GM12878 (cell line): ENCODE data around the gene RPL21. TPM values are rescaled to one million over a fixed set of nuclear protein-coding genes. Genes with fewer than 3 reads are reported as not detected.

Experiments used
- ATAC-seq: fragments of 200-7000 bp; cut with Tn5 transposase; 3 replicates; pipeline ENCODE4 v1.9.1; 2020; ENCODE audit warnings: mild to moderate bottlenecking, moderate library complexity
- BruUV-seq: library from RNA; stranded (reverse); fragments of 400-500 nt; replicated peaks from 2 replicates; lab custom pipeline; 2021; lab: Mats Ljungman, UMichigan
- CTCF ChIA-PET: fragments of 300-600 bp; sonication (Branson Sonifier 250); formaldehyde crosslinking; extraction: SDS; loops from one replicate; lab custom pipeline; 2021; ENCODE audit warnings: inconsistent platforms; lab: Yijun Ruan, JAX
- POLR2A ChIA-PET: fragments of 350-600 bp; formaldehyde crosslinking; extraction: SDS; loops from one replicate; lab custom pipeline; 2021; ENCODE audit warnings: inconsistent platforms; lab: Charles Lee
- RAD21 ChIA-PET: fragments of 300-600 bp; sonication (Branson Sonifier 250); formaldehyde crosslinking; loops from one replicate; lab custom pipeline; 2023; ENCODE audit warnings: antibody characterized with exemption; ENCODE audit not compliant: unreplicated experiment; lab: Charles Lee
- SMC1A ChIA-PET: fragments of 300-600 bp; sonication (Branson Sonifier 250); formaldehyde crosslinking; loops from one replicate; lab custom pipeline; 2023; ENCODE audit not compliant: unreplicated experiment, uncharacterized antibody; lab: Charles Lee
- DNase-seq: peaks from one replicate; pipeline ENCODE4 v3.0.0-alpha.2; 2011; ENCODE audit warnings: low read depth, low spot score
- FAIRE-seq: peaks from 3 replicates; lab custom pipeline; 2011; peaks lifted over from hg19 to GRCh38; lab: Jason Lieb, UNC
- H2AFZ ChIP-seq: 2 replicates; pipeline ENCODE4 v1.6.0; 2011; ENCODE audit warnings: low read depth, low read length, control low read depth; ENCODE audit not compliant: control insufficient read depth
- H3K27ac ChIP-seq: 2 replicates; pipeline ENCODE4 v1.5.1; 2011; ENCODE audit warnings: control low read depth; ENCODE audit not compliant: control insufficient read depth, insufficient read depth
- H3K27me3 ChIP-seq, 2 experiments: replicated peaks in 1 of 2; 2 replicates each; pipeline versions ENCODE4 v1.6.0 to v1.6.1; 2011; ENCODE audit warnings: low read length in 1 of 2; ENCODE audit not compliant: control insufficient read depth in 2 of 2, insufficient read depth in 2 of 2
- H3K36me3 ChIP-seq, 2 experiments: 2 replicates each; pipeline ENCODE4 v1.5.1; 2011; ENCODE audit warnings: low read length in 1 of 2; ENCODE audit not compliant: control insufficient read depth in 2 of 2, insufficient read depth in 2 of 2
- H3K4me1 ChIP-seq: 2 replicates; pipeline ENCODE4 v1.6.1; 2011; ENCODE audit warnings: mild to moderate bottlenecking, low read length, moderate library complexity, mixed read lengths; ENCODE audit not compliant: control insufficient read depth, insufficient read depth
- H3K4me2 ChIP-seq: 2 replicates; pipeline ENCODE4 v1.6.0; 2011; ENCODE audit warnings: control low read depth; ENCODE audit not compliant: control insufficient read depth, insufficient read depth
- H3K4me3 ChIP-seq: fragments of 200-600 bp; sonication (generic); 2 replicates; pipeline ENCODE4 v1.5.1; 2016
- H3K79me2 ChIP-seq: 2 replicates; pipeline ENCODE4 v1.6.0; 2011; ENCODE audit warnings: low read length; ENCODE audit not compliant: control insufficient read depth, insufficient read depth
- H3K9ac ChIP-seq: 2 replicates; pipeline ENCODE4 v1.8.0; 2011; ENCODE audit warnings: low read length, control low read depth, mixed read lengths; ENCODE audit not compliant: control insufficient read depth, insufficient read depth
- H3K9me3 ChIP-seq: replicated peaks from 3 replicates; pipeline ENCODE4 v1.5.1; 2011; ENCODE audit warnings: mild to moderate bottlenecking, low read length; ENCODE audit not compliant: control insufficient read depth, insufficient read depth
- H4K20me1 ChIP-seq: 2 replicates; pipeline ENCODE4 v1.6.0; 2011; ENCODE audit not compliant: control insufficient read depth, insufficient read depth
- BCL3 ChIP-seq: IDR thresholded peaks from 2 replicates; pipeline ENCODE4 v1.6.1; 2011; ENCODE audit warnings: borderline replicate concordance, low read depth, mild to moderate bottlenecking, moderate library complexity, low read length; ENCODE audit not compliant: insufficient read depth, poor library complexity, severe bottlenecking
- BCLAF1 ChIP-seq: fragments of 450-650 bp; IDR thresholded peaks from 2 replicates; pipeline ENCODE4 v1.6.1; 2017; ENCODE audit warnings: antibody characterized with exemption, mild to moderate bottlenecking, moderate library complexity
- CREB1 ChIP-seq: IDR thresholded peaks from 2 replicates; pipeline ENCODE4 v1.6.1; 2012; ENCODE audit warnings: low read depth, mild to moderate bottlenecking, inconsistent platforms
- EED ChIP-seq: sonication (generic); IDR thresholded peaks from 2 replicates; pipeline ENCODE4 v1.6.1; 2016; ENCODE audit warnings: antibody characterized with exemption, low read depth
- EGR1 ChIP-seq, 2 experiments: IDR thresholded peaks; 1 replicate in 1 of 2; 2 replicates in 1 of 2; pipeline ENCODE4 v1.6.1; 2011 to 2012; ENCODE audit warnings: low read depth in 2 of 2, low read length in 2 of 2, borderline replicate concordance in 1 of 2, mild to moderate bottlenecking in 1 of 2, moderate library complexity in 1 of 2
- ESRRA ChIP-seq: IDR thresholded peaks from 2 replicates; pipeline ENCODE4 v1.6.1; 2012; ENCODE audit warnings: mild to moderate bottlenecking, low read length, improper control_type of control experiment
- MYC ChIP-seq: IDR thresholded peaks from 2 replicates; pipeline ENCODE4 v1.6.1; 2011; ENCODE audit warnings: mild to moderate bottlenecking, low read length, moderate library complexity, inconsistent platforms; ENCODE audit not compliant: insufficient read depth, insufficient replicate concordance, insufficient read length, severe bottlenecking
- NFXL1 ChIP-seq: fragments of 450-650 bp; IDR thresholded peaks from 2 replicates; pipeline ENCODE4 v1.6.1; 2017; ENCODE audit warnings: antibody characterized with exemption, mild to moderate bottlenecking, borderline replicate concordance
- NR2C2 ChIP-seq: IDR thresholded peaks from 2 replicates; pipeline ENCODE4 v1.6.1; 2011; ENCODE audit warnings: borderline replicate concordance, low read depth; ENCODE audit not compliant: control insufficient read depth, insufficient read length
- PAX8 ChIP-seq: fragments of 450-650 bp; IDR thresholded peaks from 2 replicates; pipeline ENCODE4 v1.6.1; 2017; ENCODE audit warnings: mild to moderate bottlenecking, moderate library complexity
- RB1 ChIP-seq: fragments of 450-650 bp; formaldehyde crosslinking; IDR thresholded peaks from 2 replicates; pipeline ENCODE4 v1.6.1; 2017; ENCODE audit warnings: mild to moderate bottlenecking, borderline replicate concordance
- RELA ChIP-seq: fragments of 450-650 bp; IDR thresholded peaks from 2 replicates; pipeline ENCODE4 v1.8.0; 2014; ENCODE audit warnings: borderline replicate concordance; ENCODE audit not compliant: partially characterized antibody
- SIX5 ChIP-seq: IDR thresholded peaks from 2 replicates; pipeline ENCODE4 v1.6.1; 2011; ENCODE audit warnings: mild to moderate bottlenecking, low read depth, low read length, moderate library complexity; ENCODE audit not compliant: severe bottlenecking
- SUZ12 ChIP-seq: fragments of 200-600 bp; sonication (generic); IDR thresholded peaks from one replicate; pipeline ENCODE4 v1.6.1; 2018; ENCODE audit warnings: antibody characterized with exemption, mild to moderate bottlenecking; ENCODE audit not compliant: unreplicated experiment
- TBL1XR1 ChIP-seq: IDR thresholded peaks from 2 replicates; pipeline ENCODE4 v1.6.1; 2012; ENCODE audit warnings: low read depth, low read length, improper control_type of control experiment
- TCF7 ChIP-seq: IDR thresholded peaks from 2 replicates; pipeline ENCODE4 v1.6.1; 2014; ENCODE audit warnings: antibody characterized with exemption, borderline replicate concordance
- USF1 ChIP-seq: IDR thresholded peaks from 2 replicates; pipeline ENCODE4 v1.6.1; 2011; ENCODE audit warnings: borderline replicate concordance, low read depth, mild to moderate bottlenecking, moderate library complexity, mixed read lengths, low read length; ENCODE audit not compliant: insufficient read depth; ENCODE audit errors: extremely low read length
- ZBTB33 ChIP-seq: fragments of 450-650 bp; IDR thresholded peaks from 2 replicates; pipeline ENCODE4 v1.6.1; 2017; ENCODE audit warnings: mild to moderate bottlenecking
- WGBS: methylation state at CpG from one replicate; pipeline ENCODE4 v1.1.6; 2016; ENCODE audit warnings: low lambda C conversion rate; ENCODE audit not compliant: insufficient replicate concordance, insufficient coverage; ENCODE audit errors: missing lambda C conversion rate; 5-methylcytosine and 5-hydroxymethylcytosine counted together
- in situ Hi-C: fragments of 300-500 bp; cut with MboI; formaldehyde crosslinking; loops from 9 replicates; pipeline ENCODE4 v1.14.3; 2018; ENCODE audit warnings: mixed read lengths
- intact Hi-C: fragments of 100-400 bp; cut with micrococcal nuclease; formaldehyde crosslinking; loops from one replicate; pipeline ENCODE4 v1.14.2; 2022; ENCODE audit not compliant: unreplicated experiment
- polyA plus RNA-seq, 11 experiments: library from polyadenylated mRNA; depleted of rRNA in 4 of 11; unstranded in 6 of 11; stranded (reverse) in 5 of 11; fragments of >200 nt; fragmentation: Nextera tagmentation in 4 of 11; fragmentation: Illumina TruSeq in 1 of 11; extraction: Ambion mirVana in 4 of 11; extraction: Trizol in 1 of 11; gene quantifications; 1 replicate in 1 of 11; 2 replicates in 10 of 11; pipeline versions ENCODE4 v1.2.1 to v1.2.3, GENCODE V29; 2011 to 2016; ENCODE audit warnings: inconsistent platforms in 2 of 11, missing spikeins in 2 of 11, low read depth in 1 of 11
- total RNA-seq, 4 experiments: library from RNA; depleted of rRNA in 3 of 4; stranded (reverse); fragments of >200 nt in 3 of 4; fragmentation: Illumina TruSeq in 1 of 4; extraction: Trizol in 1 of 4; gene quantifications; 2 replicates each; pipeline versions ENCODE4 v1.2.1 to v1.2.3, GENCODE V29; 2013 to 2021

The RPL21 gene
- total and polyA plus RNA-seq, 10 of the 15 experiments (the other 5 are each of a cell fraction or from before 2014, with no cell fraction given) = 817 to 9,760 (median 1,698) TPM

- H2AFZ ChIP-seq = no peak overlapping the region
- no peaks in the 10 kb centered on the region; the same call in 2 of the 3 replicates for H3K9me3 ChIP-seq
- peaks cover 3% of the 10 kb centered on the region; the same call in 1 of the 2 replicates for H3K4me1 ChIP-seq
- DNase-seq (no peak), ATAC-seq (no peak), FAIRE-seq (no peak)
- no peaks in the 10 kb centered on the region for H3K36me3 ChIP-seq
- intact Hi-C loops = no loop called here
- ChIA-PET SMC1A (no interaction called here), CTCF (no interaction called here), POLR2A (interaction anchor here (1.1 kb wide), 1 partner anchor 9 kb away, joined by 3 read pairs; no protein-coding TSS in a partner anchor), RAD21 (interaction anchor here (0.7 kb wide), 2 partner anchors 48 to 228 kb away, joined by 4 read pairs; no protein-coding TSS in a partner anchor)
- BruUV-seq = no TSS peak
- H3K79me2 ChIP-seq = no peaks in the 10 kb centered on the region
- H3K9ac ChIP-seq = no peak overlapping the region
- in situ Hi-C loops = no loop called here
- H3K27me3 ChIP-seq = no peaks in the 10 kb centered on the region
- no peak overlapping the region for H3K4me3 ChIP-seq
- no peak overlapping the region for H3K4me2 ChIP-seq
- no peaks in the 10 kb centered on the region for H4K20me1 ChIP-seq
- TF ChIP-seq TCF7 (no peak), EGR1 (IDR thresholded peaks at IDR 0.05; ENCODE audit: borderline replicate concordance in 1 of 2, low read depth in 2 of 2, low read length in 2 of 2) (no peak), SUZ12 (no peak), NR2C2 (no peak), MYC (no peak), RELA (no peak), ZBTB33 (no peak), TBL1XR1 (no peak), USF1 (no peak), SIX5 (no peak), PAX8 (no peak), CREB1 (no peak), NFXL1 (no peak), ESRRA (no peak), BCLAF1 (no peak), RB1 (no peak), BCL3 (no peak), EED (no peak)
- H3K27ac ChIP-seq = no peak overlapping the region
- 49% methylated on average over 3 of the region's 3 CpGs for WGBS
Measured at GRCh38 chr13:27229642-27230041, 21.7 kb upstream of the RPL21 start.
